GM12873 (cell line): Measurements from ENCODE around the gene AMMECR1.

Experiments
- TF ChIP-seq, protein P1 (sequence below): IDR thresholded peaks from 2 replicates; pipeline ENCODE4 v1.5.1; 2012; ENCODE audit warnings: low read depth, mild to moderate bottlenecking, moderate library complexity, low read length, control low read depth; ENCODE audit not compliant: insufficient read depth; ENCODE audit errors: missing control alignments

AMMECR1 gene

DNA sequence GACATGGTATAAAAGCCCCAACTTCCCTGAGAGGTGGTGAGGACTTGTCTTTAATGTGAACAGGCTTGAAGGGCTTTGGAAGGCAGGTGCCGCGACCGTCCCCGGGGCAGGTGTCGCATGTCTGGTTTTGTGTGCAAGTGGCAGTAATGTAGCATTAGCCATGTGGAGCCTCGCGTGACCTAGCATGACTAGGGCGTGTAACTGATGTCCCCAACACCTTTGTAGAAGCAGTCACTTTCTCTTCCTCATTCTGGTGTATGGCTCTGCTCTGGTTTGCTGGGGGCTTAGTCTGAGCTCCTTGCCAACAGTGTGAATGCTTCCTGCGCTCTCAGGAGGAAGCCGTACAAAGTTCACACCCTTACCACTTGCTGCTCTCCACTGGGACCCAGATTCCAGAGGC is 145.7 kb downstream of the AMMECR1 start:
- TF ChIP-seq, protein P1, sequence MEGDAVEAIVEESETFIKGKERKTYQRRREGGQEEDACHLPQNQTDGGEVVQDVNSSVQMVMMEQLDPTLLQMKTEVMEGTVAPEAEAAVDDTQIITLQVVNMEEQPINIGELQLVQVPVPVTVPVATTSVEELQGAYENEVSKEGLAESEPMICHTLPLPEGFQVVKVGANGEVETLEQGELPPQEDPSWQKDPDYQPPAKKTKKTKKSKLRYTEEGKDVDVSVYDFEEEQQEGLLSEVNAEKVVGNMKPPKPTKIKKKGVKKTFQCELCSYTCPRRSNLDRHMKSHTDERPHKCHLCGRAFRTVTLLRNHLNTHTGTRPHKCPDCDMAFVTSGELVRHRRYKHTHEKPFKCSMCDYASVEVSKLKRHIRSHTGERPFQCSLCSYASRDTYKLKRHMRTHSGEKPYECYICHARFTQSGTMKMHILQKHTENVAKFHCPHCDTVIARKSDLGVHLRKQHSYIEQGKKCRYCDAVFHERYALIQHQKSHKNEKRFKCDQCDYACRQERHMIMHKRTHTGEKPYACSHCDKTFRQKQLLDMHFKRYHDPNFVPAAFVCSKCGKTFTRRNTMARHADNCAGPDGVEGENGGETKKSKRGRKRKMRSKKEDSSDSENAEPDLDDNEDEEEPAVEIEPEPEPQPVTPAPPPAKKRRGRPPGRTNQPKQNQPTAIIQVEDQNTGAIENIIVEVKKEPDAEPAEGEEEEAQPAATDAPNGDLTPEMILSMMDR, result no peak

GRCh38 chrX:110171442-110171841 is 146.4 kb downstream of the AMMECR1 start:
- TF ChIP-seq, protein P1, result no peak

DNA sequence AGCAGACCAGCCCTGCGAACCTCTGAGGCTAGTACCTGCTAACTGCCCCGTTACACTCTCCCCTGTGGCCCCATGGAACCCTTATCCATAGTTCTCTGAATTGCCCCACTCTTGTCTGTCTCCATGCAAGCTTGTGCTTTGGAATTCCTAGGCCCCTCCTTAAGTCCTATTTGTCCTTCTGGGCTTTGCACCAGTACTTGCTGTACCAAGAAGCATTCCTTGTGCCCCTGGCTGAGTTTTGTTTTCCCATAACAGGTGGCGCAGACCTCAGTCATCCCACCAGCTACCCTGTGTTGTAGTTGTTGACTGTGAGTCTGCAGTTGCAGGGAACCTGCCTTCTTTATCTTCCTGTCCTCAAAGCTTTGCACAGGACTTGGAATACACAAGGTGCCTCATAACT is 147.9 kb downstream of the AMMECR1 start:
- TF ChIP-seq, protein P1, result no peak

DNA sequence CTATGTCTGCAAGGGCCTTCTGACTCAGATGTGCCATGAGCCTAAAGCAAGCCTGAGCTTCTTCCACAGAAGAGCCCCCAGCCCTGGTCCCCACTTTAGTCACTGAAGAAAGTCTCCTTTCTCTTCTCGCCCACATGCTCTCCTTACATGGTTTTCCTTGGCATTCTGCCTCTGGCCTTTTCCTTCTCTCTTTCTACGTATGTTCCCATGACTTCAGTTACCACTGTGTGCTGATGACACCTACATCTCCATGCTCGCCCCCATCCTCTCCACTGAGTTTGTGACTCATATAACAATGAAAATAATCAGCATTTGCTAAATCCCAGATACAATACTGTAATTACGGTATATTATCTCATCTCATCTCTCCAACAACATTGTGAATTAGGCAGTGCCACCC is 149.3 kb downstream of the AMMECR1 start:
- TF ChIP-seq, protein P1, result no peak

- TF ChIP-seq, protein P1, result peak; percentile 83
Measured at GRCh38 chrX:110167952-110168451, 149.9 kb downstream of the AMMECR1 start.

DNA sequence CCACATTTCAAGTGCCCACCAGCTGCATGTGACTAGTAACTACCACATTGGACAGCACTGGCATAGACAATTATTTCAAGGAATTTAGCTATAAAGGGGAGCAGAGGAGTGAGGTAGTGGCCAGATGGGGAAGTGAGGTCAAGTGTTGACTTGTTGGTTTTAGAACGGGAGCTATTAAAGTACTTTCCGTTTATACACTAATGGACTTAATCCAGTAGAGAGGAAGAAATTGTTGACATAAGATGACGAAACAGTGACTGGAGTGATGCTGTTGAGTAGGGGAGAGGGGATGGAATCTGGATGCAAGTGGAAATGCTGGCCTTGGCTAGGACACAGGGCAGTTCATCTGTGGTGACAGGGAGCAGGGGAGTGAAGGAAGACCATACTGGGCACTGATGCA is 154.4 kb downstream of the AMMECR1 start:
- TF ChIP-seq, protein P1, result no peak

- TF ChIP-seq, protein P1, result no peak
Measured at GRCh38 chrX:110162867-110163266, 155.0 kb downstream of the AMMECR1 start.
